HuH-7.5 (cell line): Measurements from ENCODE around the gene SPHK1.
"Not testable (repeated sequence)": the region's sequence is repeated elsewhere in the genome, so short reads cannot be mapped to it uniquely, and the experiment has no call there.

ENCODE experiments used
- DNase-seq: peaks from one replicate; pipeline ENCODE4 v3.0.0; 2011; ENCODE audit warnings: low spot score

Gene SPHK1, protein sequence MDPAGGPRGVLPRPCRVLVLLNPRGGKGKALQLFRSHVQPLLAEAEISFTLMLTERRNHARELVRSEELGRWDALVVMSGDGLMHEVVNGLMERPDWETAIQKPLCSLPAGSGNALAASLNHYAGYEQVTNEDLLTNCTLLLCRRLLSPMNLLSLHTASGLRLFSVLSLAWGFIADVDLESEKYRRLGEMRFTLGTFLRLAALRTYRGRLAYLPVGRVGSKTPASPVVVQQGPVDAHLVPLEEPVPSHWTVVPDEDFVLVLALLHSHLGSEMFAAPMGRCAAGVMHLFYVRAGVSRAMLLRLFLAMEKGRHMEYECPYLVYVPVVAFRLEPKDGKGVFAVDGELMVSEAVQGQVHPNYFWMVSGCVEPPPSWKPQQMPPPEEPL

DNA sequence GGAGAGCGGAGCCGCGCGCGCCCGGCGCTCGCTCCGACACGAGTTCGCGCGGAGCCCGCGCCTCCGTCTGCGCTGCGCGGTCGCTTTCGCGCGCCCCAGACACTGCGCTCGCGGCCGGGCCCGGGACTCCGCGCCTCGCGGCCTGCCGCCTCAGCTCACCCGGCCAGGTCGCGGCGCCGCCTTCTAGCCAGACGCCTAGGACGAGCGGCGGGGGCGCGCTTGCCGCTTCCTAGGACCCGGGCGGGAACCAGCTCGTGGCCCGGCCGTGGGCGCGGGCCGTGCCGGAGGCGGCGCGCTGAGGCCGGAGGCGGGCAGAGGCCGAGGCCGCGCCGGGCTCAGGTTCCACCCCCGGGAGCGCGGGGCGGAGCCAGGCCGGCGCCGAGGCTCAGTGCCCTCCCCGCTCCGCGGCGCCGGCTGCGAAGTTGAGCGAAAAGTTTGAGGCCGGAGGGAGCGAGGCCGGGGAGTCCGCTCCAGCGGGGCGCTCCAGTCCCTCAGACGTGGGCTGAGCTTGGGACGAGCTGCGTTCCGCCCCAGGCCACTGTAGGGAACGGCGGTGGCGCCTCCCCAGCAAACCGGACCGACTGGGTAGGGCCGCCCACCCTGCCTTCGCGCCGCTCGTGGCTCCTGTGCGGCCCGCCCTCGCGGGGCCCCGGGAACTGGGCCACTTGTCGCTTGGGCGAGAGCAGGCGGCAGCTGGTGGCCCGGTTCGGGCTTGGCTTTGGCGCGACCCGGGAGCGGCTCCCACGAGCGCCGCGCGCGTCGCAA is at the start of gene SPHK1:
Gene SPHK1 (plus strand): TSS at position 388 of the 765 bp plus-strand sequence. CDS start 1,036 bp downstream, outside the sequence.
- peak; percentile 86 for DNase-seq

DNA sequence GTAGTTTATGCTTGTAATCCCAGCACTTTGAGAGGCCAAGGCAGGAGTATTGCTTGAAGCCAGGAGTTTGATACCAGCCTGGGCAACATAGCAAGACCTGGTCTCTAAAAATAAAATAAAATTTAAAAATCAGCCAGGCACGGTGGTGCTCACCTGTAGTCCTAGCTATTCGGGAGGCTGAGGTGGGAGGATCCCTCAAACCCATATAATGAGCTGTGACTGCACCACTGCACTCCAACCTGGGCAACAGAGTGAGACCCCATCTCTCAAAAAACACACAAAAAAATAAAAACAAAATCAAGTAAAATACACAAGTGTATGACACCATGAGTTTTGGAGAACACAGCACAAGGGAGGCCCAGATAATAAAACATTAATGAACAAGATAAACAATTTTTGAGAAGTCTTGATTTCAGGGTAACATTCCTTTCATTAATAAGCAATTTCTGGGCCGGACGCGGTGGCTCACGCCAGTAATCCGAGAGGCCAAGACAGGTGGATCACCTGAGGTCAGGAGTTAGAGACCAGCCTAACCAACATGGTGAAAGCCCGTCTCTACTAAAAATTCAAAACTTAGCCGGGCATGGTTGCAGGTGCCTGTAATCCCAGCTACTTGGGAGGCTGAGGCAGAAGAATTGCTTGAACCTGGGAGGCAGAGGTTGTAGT is 48.6 kb upstream of the SPHK1 start:
- DNase-seq: no peak

DNA sequence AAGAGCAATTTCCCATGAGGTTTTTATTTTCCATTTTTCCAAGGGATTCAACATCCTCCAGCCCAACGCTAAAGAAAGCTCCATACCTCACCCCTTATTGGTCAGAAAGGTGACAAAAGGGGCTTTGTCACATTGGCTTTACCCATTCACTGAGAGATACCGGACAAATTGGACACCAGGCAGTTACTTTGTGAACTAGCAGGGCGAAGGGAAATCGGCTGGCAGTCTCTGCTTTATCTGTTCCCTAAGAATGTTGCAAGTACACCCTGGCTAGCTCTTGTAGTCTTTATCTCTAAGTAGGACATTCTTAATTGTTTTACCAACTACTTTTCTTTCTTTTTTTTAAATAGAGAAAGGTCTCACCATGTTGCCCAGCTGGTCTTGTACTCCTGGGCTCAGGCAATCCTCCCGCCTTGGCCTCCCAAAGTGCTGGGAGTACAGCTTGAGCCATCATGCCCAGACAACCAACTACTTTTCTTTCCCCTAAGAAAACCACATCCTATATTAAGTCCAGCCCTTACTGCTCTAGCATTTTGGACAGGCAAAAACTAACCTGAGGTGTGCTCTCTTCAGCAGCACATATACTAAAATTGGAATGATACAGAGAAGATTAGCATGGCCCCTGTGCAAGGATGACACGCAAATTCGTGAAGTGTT is 47.5 kb upstream of the SPHK1 start:
- no peak for DNase-seq

DNA sequence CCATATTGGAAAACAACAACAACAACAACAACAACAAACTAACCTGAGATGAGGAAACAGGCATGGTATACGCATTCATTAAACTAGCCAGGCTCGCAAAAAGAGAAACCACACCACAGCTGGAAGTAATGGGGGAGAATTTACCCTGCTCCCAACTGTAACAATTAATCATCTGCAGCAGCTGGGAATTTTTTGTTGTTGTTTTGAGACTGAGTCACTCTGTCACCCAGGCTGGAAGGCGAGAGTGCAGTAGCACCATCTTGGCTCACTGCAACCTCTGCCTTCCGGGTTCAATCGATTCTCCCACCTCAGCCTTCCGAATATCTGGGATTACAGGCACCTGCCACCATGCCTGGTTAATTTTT is 47.0 kb upstream of the SPHK1 start:
- no peak for DNase-seq

DNA sequence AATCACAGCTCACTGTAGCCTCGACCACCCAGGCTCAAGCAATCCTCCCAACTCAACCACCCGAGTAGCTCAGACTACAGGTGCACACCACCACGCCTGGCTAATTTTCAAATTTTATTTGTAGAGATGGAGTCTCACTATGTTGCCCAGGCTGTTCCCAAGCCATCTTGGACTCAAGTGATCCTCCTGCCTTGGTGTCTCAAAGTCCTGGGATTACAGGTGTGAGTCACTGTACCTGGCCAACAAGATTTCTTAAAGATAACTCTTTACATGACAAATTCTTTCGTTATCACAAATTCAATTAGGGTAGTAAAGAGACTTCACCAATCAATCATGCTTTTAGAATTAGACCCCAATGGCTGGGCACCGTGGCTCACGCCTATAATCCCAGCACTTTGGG is 43.1 kb upstream of the SPHK1 start:
- no peak for DNase-seq

DNA sequence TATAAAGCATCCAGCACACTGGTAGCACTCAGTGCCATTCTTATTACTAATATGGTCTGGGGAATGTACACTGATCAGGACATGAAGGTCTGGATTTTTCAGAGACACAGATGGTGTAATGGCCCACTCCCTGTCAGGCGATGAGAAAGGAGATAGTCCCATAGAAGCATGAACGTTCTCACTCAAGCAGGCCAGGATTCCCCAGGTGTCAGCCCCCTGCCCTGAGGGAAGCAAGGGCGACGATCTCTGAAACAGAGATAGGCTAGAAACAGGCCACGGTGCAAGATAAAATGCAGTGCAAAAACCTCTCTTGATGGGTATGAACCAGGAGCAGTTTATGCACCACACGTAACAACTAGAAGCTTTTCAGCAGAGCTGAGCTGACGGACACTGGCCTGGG is 41.3 kb upstream of the SPHK1 start:
- no peak for DNase-seq

DNA sequence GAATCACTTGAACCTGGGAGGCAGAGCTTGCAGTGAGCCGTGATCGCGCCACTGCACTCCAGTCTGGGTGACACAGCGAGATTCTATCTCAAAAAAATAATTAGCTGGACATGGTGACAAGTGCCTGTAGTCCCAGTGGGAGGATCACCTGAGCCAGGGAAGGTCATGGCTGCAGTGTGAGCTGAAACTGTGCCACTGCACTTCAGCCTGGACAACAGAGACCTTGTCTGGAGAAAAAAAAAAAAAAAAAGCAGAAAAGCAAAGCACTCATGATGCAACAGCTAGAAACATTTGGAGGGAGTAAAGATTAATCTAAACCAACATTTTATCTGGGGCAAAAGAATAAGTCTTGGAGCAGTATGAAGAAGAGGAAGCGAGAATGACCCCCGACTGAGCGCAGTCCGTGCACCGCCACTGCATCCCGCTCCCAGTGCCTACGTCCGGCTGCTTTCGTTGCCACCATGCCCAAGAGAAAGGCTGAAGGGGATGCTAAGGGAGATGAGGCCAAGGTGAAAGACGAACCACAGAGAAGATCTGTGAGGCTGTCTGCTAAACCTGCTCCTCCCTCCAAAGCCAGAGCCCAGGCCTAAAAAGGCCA is 38.9 kb upstream of the SPHK1 start:
- DNase-seq: no peak

DNA sequence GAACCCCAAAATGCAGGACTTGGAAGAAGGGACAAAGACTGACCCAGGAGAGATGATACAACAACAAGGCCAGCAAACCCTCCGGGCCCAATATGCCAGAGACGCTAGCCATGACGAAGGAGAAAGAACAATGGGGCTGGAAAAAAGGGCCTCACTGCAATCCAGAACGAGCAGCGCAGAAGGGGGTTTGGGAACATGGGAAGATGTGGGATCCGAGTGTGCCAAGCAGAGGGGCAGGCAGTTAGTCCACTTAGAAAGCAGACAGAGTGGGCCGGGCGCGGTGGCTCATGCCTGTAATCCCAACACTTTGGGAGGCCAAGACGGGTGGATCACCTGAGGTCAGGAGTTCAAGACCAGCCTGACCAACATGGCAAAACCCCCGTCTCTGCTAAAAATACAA is 37.5 kb upstream of the SPHK1 start:
- DNase-seq: not testable (repeated sequence)

DNA sequence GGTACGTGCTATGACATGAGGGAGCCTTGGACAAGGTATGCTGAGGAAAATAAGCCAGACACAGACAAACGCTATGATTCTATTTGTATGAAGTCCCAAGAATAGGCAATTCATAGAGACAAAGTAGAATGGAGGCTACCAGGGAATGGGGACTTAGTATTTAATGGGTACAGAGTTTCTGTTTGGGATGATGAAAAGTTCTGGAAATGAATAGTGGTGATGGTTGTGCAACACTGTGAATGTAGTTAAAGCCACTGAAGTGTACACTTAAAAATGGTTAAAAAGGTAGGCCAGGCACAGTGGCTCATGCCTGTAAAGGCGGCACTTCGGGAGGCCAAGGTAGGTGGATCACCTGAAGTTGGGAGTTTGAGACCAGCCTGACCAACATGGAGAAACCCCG is 33.9 kb upstream of the SPHK1 start:
- DNase-seq: no peak

DNA sequence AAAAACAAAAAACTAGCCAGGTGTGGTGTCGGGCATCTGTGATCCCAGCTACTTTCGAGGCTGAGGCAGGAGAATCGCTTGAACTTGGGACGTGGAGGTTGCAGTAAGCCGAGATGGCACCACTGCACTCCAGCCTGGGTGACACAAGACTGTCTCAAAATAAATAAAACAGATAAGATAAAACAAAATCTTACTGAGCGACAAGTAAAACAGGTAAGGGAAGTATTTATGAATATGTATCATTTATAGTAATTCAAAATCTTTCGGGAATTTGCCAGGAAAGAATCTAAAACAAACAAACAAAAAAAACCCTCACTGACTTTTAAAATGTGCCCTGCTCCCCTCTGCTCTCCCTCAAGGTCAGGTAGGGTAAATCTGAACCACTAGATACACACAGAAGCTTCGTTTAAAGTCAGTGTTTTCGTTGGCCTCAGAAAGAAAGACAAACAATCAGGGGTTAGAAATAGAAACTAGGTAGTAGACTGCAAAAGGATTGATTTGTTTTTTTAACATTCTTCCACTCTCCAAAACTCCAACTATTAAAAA is 32.8 kb upstream of the SPHK1 start:
- peak; percentile 50 for DNase-seq

DNA sequence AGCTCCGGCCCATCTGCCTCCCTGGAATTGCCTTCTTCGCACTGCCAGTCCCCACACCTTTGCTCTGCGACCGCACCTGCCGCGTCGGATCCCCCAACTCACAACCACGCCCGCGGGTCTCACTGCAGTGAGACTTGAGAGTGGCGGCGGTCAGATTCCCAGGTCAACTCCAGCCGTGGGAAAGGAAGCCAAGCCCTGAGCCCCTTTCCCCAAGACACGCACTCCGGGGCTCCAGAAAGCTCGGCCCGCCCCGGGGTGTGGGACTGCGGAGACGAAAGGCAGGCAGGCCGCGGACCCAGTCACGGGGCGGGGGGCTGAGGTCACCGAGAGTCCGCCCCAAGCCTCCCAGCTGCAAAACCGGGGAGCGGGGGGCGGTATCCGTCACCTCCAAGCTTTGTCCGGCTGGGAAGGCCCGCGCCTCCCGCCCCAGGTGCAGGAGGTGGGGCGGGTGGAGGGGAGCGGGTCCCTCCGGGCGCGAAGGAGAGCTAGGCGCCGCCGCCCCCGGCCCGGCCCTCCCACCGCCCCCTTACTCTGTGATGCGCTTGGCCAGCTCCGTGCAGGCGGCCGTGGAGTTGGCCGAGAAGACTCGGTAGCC is 31.3 kb upstream of the SPHK1 start:
- DNase-seq: peak; percentile 40

DNA sequence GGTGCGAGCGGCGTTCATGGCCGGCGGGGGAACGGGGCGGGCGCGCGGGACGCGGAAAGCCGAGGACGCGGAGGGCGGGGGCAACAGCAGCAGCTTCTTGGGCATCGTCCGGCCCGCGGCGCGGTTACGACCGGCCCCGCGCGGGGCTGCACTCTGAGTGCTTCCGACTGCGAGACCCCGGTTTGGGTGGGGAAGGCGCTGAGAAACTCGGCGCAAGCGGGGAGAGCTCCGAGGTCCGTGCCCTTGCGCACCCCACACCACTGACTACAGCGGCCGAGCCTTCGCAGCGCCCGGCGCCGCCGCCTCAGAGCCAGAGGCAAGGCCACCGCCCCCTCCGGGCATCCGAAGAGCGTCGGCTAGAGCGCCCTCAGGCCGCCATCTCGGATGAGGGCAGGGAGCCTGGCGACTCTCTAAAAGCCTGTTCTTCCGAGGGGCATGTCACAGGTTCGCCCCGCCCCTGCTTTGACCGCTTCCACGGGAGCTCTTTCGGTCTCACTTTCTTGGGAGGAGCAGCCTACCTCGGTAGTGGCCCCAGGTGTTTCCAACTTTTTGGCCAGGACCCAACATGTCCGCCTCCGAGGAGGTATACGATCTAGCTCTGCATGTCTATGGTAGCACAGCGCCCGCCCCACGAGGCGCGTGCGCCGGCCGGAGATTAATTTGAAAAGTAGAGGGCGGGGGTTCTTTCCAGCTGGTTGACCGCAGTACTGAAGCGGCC is 30.7 kb upstream of the SPHK1 start, which contains the start of gene PRPSAP1:
Gene PRPSAP1 (minus strand): TSS at position 318 of the 718 bp plus-strand sequence. CDS start 213 bp downstream, at position 105.
- DNase-seq: peak; percentile 80

DNA sequence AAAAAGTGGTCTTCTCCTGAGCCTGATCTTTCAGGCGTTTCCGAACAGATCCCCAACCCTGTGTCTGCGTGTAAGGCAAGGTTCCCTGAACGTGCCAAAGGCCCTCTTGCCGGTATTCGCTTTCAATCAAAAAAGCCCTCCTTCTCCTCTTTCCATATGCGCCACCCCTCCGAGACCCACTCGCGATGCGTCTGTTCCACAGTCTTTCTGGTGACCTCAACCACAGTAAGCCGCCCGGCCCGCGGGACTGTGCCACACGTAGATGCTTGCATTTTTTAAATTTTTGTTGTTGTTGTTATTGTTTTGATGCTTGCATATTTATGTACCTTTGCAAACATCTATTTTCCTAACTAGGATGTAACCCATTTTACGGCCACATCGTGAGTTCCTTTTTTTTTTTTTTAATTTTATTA is 30.1 kb upstream of the SPHK1 start:
- DNase-seq: no peak

DNA sequence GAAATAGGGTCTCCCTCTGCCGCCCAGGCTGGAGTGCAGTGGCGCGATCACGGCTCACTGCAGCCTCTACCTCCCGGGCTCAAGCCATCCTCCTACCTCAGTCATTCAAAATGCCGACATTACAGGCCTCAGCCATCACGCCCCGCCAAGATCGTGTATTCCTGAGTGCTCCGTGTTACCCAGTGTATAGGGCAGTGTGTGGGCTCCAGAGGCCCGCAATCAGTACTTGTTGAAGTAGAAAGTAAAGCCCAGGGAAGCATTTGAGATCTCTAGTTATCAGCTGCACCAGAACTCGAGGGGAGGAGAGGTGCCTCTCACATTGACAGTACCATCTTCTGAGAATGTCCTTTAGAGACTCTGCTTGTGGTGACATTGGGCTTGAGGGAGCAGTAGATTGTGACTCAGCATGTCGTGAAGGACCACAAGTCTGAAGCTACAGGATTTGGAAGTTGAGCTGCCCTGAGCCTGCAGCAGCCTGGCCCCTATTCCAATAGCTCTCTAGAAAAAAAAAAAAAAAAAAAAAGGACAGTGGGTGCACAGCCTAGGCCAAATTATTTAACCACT is 29.6 kb upstream of the SPHK1 start:
- no peak for DNase-seq

DNA sequence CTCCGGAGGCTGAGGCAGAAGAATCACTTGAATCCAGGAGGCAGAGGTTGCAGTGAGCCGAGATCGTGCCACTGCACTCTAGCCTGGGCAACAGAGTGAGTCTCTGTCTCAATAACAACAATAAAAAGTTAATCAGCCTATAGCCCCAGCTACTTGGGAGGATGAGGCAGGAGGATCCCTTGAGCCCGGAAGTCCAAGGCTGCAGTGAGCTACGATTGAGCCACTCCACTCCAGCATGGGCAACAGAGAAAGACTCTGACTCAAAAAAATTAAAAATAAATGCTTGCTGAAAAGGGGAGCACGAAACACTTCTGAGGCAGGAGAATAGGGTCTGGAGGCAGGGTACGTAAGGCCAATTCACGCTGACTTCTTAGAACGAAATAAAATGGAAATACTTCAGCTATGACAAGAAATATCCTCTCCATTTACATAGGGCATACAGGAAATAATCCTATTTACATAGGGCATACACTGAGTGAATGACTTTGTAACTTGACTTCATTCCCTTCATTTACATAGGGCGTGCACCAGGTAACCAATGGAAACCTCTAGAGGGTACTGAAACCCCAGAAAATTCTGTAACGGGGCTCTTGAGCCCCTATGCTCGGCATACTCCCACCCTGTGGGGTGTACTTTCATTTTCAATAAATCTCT is 27.5 kb upstream of the SPHK1 start:
- no peak for DNase-seq

DNA sequence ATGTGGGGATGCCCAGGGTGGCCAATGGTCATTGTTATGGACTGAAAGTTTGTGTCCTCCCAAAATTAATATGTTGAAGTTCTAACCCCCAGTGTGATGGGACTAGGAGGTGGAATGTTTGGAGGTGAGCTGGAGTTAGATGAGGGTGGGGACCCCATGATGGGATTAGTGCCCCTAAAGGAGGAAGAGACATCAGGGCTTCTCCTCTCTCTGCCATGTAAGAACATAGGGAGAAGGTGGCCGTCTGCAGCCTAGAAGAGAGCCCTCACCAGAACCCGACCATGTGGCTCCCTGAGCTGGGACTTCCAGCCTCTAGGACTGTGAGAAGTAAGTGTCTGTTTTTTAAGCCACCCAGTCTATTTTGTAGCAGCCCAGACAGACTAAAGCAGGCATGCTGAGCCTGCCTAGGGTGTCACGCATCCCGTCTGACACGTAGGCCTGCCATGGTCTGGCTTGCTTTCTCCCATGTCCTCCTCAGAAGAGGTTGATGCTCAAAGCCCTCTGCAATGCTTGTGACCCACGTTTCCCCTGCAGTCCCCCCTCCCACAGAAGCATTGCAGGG is 26.7 kb upstream of the SPHK1 start:
- no peak for DNase-seq

DNA sequence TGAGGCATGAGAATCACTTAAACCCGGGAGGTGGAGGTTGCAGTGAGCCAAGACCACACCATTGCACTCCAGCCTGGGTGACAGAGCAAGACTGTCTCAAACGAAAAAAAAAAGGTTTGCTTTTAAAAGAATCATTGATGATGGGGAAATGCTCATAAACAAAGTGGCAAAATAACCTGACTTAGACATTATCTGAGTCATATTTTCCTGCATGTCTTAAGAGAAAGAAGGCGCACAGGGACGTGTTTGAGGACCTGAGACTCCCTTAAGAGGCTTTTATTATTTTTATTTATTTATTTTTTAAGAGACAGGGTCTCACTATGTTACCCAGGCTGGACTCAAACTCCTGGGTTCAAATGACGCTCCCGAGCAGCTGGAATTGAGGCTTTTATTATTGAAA is 25.0 kb upstream of the SPHK1 start:
- no peak for DNase-seq

DNA sequence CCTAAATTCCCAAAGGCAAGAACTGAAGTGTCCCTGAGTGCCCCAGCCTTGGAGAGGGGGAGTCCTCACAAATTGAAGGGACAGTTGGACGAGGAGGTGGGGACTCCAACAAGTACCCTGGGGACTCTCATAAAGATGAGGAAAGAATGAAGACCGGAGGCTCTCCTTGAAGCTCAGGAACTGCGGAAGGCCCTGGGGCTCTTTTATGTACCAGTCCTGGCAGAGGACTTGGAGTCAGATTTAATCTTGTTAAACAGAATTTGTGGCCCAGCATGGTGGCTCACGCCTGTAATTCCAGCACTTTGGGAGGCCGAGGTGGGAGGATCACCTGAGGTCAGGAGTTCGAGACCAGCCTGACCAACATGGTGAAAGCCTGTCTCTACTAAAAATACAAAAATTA is 24.6 kb upstream of the SPHK1 start:
- DNase-seq: not testable (repeated sequence)

DNA sequence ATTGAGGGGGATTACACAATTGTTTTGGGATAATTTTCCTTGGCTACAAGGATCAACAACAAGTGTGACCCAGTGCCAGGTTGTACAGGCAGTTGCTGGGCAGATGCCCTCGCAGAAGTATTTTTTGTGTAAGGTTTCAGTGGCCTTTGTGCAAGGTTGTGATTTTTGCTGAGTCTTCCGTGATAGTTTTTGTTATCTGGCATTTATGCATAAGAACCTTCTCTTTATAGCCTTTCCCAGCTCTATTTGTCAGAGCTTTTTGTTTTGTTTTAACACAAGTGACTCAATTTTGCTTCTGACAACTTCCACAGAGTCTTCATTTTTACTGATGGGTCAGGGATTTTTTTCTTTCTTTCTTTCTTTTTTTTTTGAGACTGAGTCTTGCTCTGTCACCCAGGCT is 23.9 kb upstream of the SPHK1 start:
- DNase-seq: no peak
